CD14-positive monocyte (primary cell): ENCODE measurements around the gene C4orf46. TPM values are rescaled to one million over a fixed set of nuclear protein-coding genes. Genes with fewer than 3 reads are reported as not detected.

Experiments
- DNase-seq, 3 donors: peaks; one replicate each; pipeline ENCODE4 v3.0.0-alpha.2; 2011 to 2022
- H2AFZ ChIP-seq: 2 replicates; pipeline ENCODE4 v1.6.0; 2012; ENCODE audit warnings: mild to moderate bottlenecking, low read depth, low read length, inconsistent platforms; ENCODE audit not compliant: insufficient read depth, poor library complexity, severe bottlenecking
- H3K27ac ChIP-seq, 2 donors: 1 replicate in 1 of 2; 2 replicates in 1 of 2; pipeline ENCODE4 v1.5.1; 2012 to 2013; ENCODE audit warnings: low read length in 2 of 2, control low read depth in 1 of 2, inconsistent platforms in 1 of 2, low read depth in 1 of 2, mild to moderate bottlenecking in 1 of 2
- H3K27me3 ChIP-seq, 2 donors: one replicate each; pipeline versions ENCODE4 v1.6.0 to v1.6.1; 2011 to 2013; ENCODE audit warnings: low read length in 2 of 2; ENCODE audit not compliant: control insufficient read depth in 2 of 2, insufficient read depth in 2 of 2
- H3K36me3 ChIP-seq, 2 donors: replicated peaks in 1 of 2; 1 replicate in 1 of 2; 2 replicates in 1 of 2; pipeline versions ENCODE4 v1.5.1 to v1.6.1; 2012 to 2013; ENCODE audit warnings: low read length in 2 of 2, control low read depth in 1 of 2, inconsistent platforms in 1 of 2, mild to moderate bottlenecking in 1 of 2; ENCODE audit not compliant: insufficient read depth in 2 of 2, control insufficient read depth in 1 of 2
- H3K4me1 ChIP-seq, 2 donors: 1 replicate in 1 of 2; 2 replicates in 1 of 2; pipeline versions ENCODE4 v1.5.1 to v1.6.1; 2012 to 2013; ENCODE audit warnings: low read length in 2 of 2, control low read depth in 1 of 2, inconsistent platforms in 1 of 2, mild to moderate bottlenecking in 1 of 2, moderate library complexity in 1 of 2; ENCODE audit not compliant: insufficient read depth in 2 of 2, control insufficient read depth in 1 of 2
- H3K4me2 ChIP-seq: replicated peaks from 2 replicates; pipeline ENCODE3; 2012; ENCODE audit warnings: low read length, moderate library complexity, mild to moderate bottlenecking; ENCODE audit not compliant: poor library complexity, severe bottlenecking; ENCODE audit errors: extremely low read depth
- H3K4me3 ChIP-seq, 3 experiments: fragments of 200-600 bp in 1 of 3; sonication (generic) in 1 of 3; replicated peaks in 1 of 3; 1 replicate in 2 of 3; 2 replicates in 1 of 3; pipeline ENCODE4 v1.5.1; 2011 to 2013; ENCODE audit warnings: low read length in 3 of 3, mild to moderate bottlenecking in 3 of 3, control low read depth in 2 of 3, low read depth in 2 of 3, inconsistent platforms in 1 of 3, moderate library complexity in 1 of 3
- H3K79me2 ChIP-seq: 2 replicates; pipeline ENCODE4 v1.6.0; 2012; ENCODE audit warnings: mild to moderate bottlenecking, control low read depth, inconsistent platforms, low read length, moderate library complexity; ENCODE audit not compliant: insufficient read depth
- H3K9ac ChIP-seq: 2 replicates; pipeline ENCODE4 v1.6.0; 2017; ENCODE audit warnings: low read length, mild to moderate bottlenecking; ENCODE audit not compliant: insufficient read depth, poor library complexity, severe bottlenecking
- H3K9me3 ChIP-seq, 2 donors: replicated peaks in 1 of 2; 1 replicate in 1 of 2; 2 replicates in 1 of 2; pipeline versions ENCODE4 v1.5.1 to v1.6.1; 2012 to 2013; ENCODE audit warnings: low read length in 2 of 2, control low read depth in 1 of 2; ENCODE audit not compliant: control insufficient read depth in 1 of 2, insufficient read depth in 1 of 2
- H4K20me1 ChIP-seq: 2 replicates; pipeline ENCODE4 v1.6.0; 2012; ENCODE audit warnings: mild to moderate bottlenecking, low read length, control low read depth, moderate library complexity; ENCODE audit not compliant: insufficient read depth
- H3K27ac Mint-ChIP-seq, 7 donors: one replicate each; pipeline ENCODE4 v1.8.0; 2020; ENCODE audit warnings: mild to moderate bottlenecking in 7 of 7, mixed read lengths in 7 of 7, moderate library complexity in 6 of 7, inconsistent platforms in 2 of 7
- H3K27me3 Mint-ChIP-seq, 3 donors: one replicate each; pipeline ENCODE4 v1.8.0; 2021 to 2022; ENCODE audit warnings: low read depth in 3 of 3, mild to moderate bottlenecking in 3 of 3, mixed read lengths in 3 of 3, moderate library complexity in 3 of 3, inconsistent platforms in 1 of 3
- H3K36me3 Mint-ChIP-seq, 2 donors: one replicate each; pipeline ENCODE4 v1.8.0; 2020; ENCODE audit warnings: mixed read lengths in 2 of 2, inconsistent platforms in 1 of 2, mild to moderate bottlenecking in 1 of 2
- H3K4me1 Mint-ChIP-seq: one replicate; pipeline ENCODE4 v1.8.0; 2020; ENCODE audit warnings: mild to moderate bottlenecking, mixed read lengths
- H3K4me3 Mint-ChIP-seq, 2 donors: one replicate each; pipeline ENCODE4 v1.8.0; 2020; ENCODE audit warnings: mild to moderate bottlenecking in 2 of 2, mixed read lengths in 2 of 2, moderate library complexity in 1 of 2
- H3K9me3 Mint-ChIP-seq, 7 donors: one replicate each; pipeline ENCODE4 v1.8.0; 2020 to 2022; ENCODE audit warnings: mixed read lengths in 7 of 7, mild to moderate bottlenecking in 6 of 7, moderate library complexity in 6 of 7, inconsistent platforms in 2 of 7
- WGBS: methylation state at CpG from one replicate; pipeline ENCODE4 v1.1.5; 2013; ENCODE audit warnings: missing lambda C conversion rate; ENCODE audit not compliant: insufficient coverage; 5-methylcytosine and 5-hydroxymethylcytosine counted together
- intact Hi-C, 2 donors: fragments of 100-400 bp; cut with micrococcal nuclease; formaldehyde crosslinking; loops; one replicate each; pipeline versions ENCODE4 v1.15.0 to v1.15.1; 2023
- polyA plus RNA-seq, 3 donors: library from polyadenylated mRNA; depleted of rRNA in 1 of 3; unstranded in 2 of 3; stranded (reverse) in 1 of 3; fragments of 300-500 nt in 2 of 3; fragments of >200 nt in 1 of 3; fragmentation: Illumina TruSeq in 2 of 3; gene quantifications; 1 replicate in 2 of 3; 2 replicates in 1 of 3; pipeline ENCODE4 v1.2.3, GENCODE V29; 2012 to 2021
- TF ChIP-seq, protein P1 (sequence below): fragments of 200-600 bp; IDR thresholded peaks from one replicate; pipeline ENCODE4 v1.8.0; 2022; ENCODE audit warnings: antibody characterized with exemption, mild to moderate bottlenecking

The C4orf46 gene
- polyA plus RNA-seq, 3 donors, result 4.3 to 7.6 (median 5.4) TPM

DNA sequence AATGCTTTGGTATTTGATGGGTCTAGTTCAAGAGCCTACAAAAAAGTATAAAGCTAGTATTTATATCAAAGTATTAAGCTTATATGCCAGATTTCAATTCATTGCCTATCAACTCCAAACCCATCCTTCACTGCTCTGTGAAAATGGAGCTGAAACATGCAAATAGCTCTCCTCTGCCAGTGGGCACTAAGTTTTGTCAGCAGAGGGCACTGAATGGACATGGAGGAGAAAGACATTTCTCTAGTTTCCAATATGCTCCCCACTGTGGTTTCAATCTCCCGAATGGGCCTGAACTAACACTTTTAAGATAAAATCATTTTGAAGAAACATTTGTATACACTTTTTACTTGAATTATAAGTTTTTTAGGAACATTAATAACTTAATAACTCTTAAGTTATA is 39.1 kb upstream of the C4orf46 start:
- H3K4me1 Mint-ChIP-seq, result peaks cover 11% of the 10 kb centered on the region
- WGBS, result no CpG with 5 or more reads among the region's 1 CpG
- Histone ChIP-seq H3K9me3 (no peaks in the 10 kb centered on the region), H3K9ac (no peak overlapping the region), H3K27ac (no peak overlapping the region), H3K4me2 (no peak overlapping the region), H3K27me3 (no peaks in the 10 kb centered on the region), H4K20me1 (no peaks in the 10 kb centered on the region), H3K4me3 (no peak overlapping the region), H2AFZ (no peak overlapping the region), H3K4me1 (peaks cover 8 to 9% of the 10 kb centered on the region in 2 donors), H3K36me3 (peaks cover 78 to 90% of the 10 kb centered on the region in 2 donors), H3K79me2 (no peaks in the 10 kb centered on the region)
- DNase-seq, result no peak
- H3K36me3 Mint-ChIP-seq, result peaks cover 80 to 88% of the 10 kb centered on the region in 2 donors
- no peaks in the 10 kb centered on the region for H3K9me3 Mint-ChIP-seq
- H3K4me3 Mint-ChIP-seq, result no peak overlapping the region
- TF ChIP-seq, protein P1, sequence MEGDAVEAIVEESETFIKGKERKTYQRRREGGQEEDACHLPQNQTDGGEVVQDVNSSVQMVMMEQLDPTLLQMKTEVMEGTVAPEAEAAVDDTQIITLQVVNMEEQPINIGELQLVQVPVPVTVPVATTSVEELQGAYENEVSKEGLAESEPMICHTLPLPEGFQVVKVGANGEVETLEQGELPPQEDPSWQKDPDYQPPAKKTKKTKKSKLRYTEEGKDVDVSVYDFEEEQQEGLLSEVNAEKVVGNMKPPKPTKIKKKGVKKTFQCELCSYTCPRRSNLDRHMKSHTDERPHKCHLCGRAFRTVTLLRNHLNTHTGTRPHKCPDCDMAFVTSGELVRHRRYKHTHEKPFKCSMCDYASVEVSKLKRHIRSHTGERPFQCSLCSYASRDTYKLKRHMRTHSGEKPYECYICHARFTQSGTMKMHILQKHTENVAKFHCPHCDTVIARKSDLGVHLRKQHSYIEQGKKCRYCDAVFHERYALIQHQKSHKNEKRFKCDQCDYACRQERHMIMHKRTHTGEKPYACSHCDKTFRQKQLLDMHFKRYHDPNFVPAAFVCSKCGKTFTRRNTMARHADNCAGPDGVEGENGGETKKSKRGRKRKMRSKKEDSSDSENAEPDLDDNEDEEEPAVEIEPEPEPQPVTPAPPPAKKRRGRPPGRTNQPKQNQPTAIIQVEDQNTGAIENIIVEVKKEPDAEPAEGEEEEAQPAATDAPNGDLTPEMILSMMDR, result no peak
- intact Hi-C loops, result no loop called here
- H3K27ac Mint-ChIP-seq, result no peak overlapping the region
- H3K27me3 Mint-ChIP-seq, result no peaks in the 10 kb centered on the region

DNA sequence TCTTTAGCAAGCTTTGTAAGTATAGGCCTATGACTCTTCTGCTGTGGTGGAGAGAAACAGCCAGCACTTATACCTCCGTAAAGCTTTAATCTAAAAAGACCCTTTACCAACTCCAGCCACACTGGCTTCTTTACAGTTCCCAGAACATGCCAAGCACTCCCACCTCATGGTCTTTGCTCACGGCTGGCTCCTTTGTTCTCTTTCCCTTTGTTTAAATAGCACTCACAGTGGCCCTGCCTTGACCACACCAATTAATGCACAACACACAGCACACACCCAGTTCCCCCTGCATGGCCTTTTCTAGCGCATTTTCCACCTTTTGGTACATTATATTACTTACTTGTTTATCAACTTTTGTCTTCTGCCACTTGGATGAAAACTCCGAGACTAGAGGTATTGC is 32.6 kb upstream of the C4orf46 start:
- Mint-ChIP-seq H3K27me3 (no peaks in the 10 kb centered on the region), H3K4me1 (no peaks in the 10 kb centered on the region), H3K27ac (no peak overlapping the region), H3K36me3 (peaks cover 62 to 65% of the 10 kb centered on the region in 2 donors), H3K9me3 (no peaks in the 10 kb centered on the region), H3K4me3 (no peak overlapping the region)
- H3K36me3 ChIP-seq, result peaks cover 44 to 92% of the 10 kb centered on the region in 2 donors
- no peaks in the 10 kb centered on the region for H3K79me2 ChIP-seq
- no peaks in the 10 kb centered on the region for H3K27me3 ChIP-seq
- no peak overlapping the region for H3K4me3 ChIP-seq
- 96% methylated on average over 2 of the region's 4 CpGs for WGBS
- no peaks in the 10 kb centered on the region for H3K9me3 ChIP-seq
- no peak overlapping the region for H3K9ac ChIP-seq
- intact Hi-C loops, result no loop called here
- H3K4me1 ChIP-seq, result no peaks in the 10 kb centered on the region
- H4K20me1 ChIP-seq, result no peaks in the 10 kb centered on the region
- H3K27ac ChIP-seq, result no peak overlapping the region
- TF ChIP-seq, protein P1, result no peak
- no peak for DNase-seq
- H2AFZ ChIP-seq, result no peak overlapping the region
- no peak overlapping the region for H3K4me2 ChIP-seq
